Activated T-cell treated with anti-CD3 and anti-CD28 coated beads, Interleukin-2, amount 50 U/mL, for 4 hours (primary cell): ENCODE measurements around the gene HELQ. TPM values are rescaled to one million over a fixed set of nuclear protein-coding genes. Genes with fewer than 3 reads are reported as not detected.
A peak's percentile ranks its signal among the peaks of the same experiment; 100 is the strongest.
"Not testable (repeated sequence)": the region's sequence is repeated elsewhere in the genome, so short reads cannot be mapped to it uniquely, and the experiment has no call there.

Experiments
- ATAC-seq, 2 donors: fragments of 200-7000 bp; cut with Tn5 transposase; one replicate each; pipeline ENCODE4 v1.10.0; 2021
- DNase-seq: peaks from one replicate; pipeline ENCODE4 v3.0.0-alpha.2; 2020
- H3K27me3 Mint-ChIP-seq: one replicate; pipeline ENCODE4 v1.8.0; 2021; ENCODE audit warnings: low read depth, mixed read lengths
- H3K36me3 Mint-ChIP-seq: one replicate; pipeline ENCODE4 v1.8.0; 2022; ENCODE audit warnings: mixed read lengths; ENCODE audit not compliant: insufficient read depth
- H3K4me1 Mint-ChIP-seq: one replicate; pipeline ENCODE4 v1.8.0; 2021; ENCODE audit warnings: low read depth, mixed read lengths
- H3K4me3 Mint-ChIP-seq: one replicate; pipeline ENCODE4 v1.8.0; 2021; ENCODE audit warnings: mild to moderate bottlenecking, moderate library complexity, mixed read lengths
- H3K9me3 Mint-ChIP-seq: one replicate; pipeline ENCODE4 v1.8.0; 2021; ENCODE audit warnings: mixed read lengths
- total RNA-seq, 3 donors: library from RNA; stranded (reverse); gene quantifications; one replicate each; pipeline ENCODE4 v1.2.1, GENCODE V29; 2021

The HELQ gene
- total RNA-seq, 3 donors from 2014 or later, result 13.5 to 14.2 (median 13.7) TPM

GRCh38 chr4:83398158-83398557 is 57.5 kb downstream of the HELQ start:
- H3K9me3 Mint-ChIP-seq, H3K4me1 Mint-ChIP-seq, DNase-seq, H3K4me3 Mint-ChIP-seq, ATAC-seq, H3K27me3 Mint-ChIP-seq: not testable (repeated sequence)
- peaks cover 19% of the 10 kb centered on the region for H3K36me3 Mint-ChIP-seq

GRCh38 chr4:83393908-83394307 is 61.7 kb downstream of the HELQ start:
- Mint-ChIP-seq H3K4me1 (peaks cover 5% of the 10 kb centered on the region), H3K9me3 (peaks cover under 1% of the 10 kb centered on the region), H3K27me3 (no peaks in the 10 kb centered on the region), H3K4me3 (no peak overlapping the region), H3K36me3 (peaks cover 6% of the 10 kb centered on the region)
- ATAC-seq (no peak), DNase-seq (no peak)

- Mint-ChIP-seq H3K9me3 (no peaks in the 10 kb centered on the region), H3K27me3 (no peaks in the 10 kb centered on the region), H3K36me3 (peaks cover 2% of the 10 kb centered on the region), H3K4me1 (peaks cover 14% of the 10 kb centered on the region), H3K4me3 (no peak overlapping the region)
- no peak for ATAC-seq
- no peak for DNase-seq
These were observed 63.1 kb downstream of the HELQ start for GRCh38 chr4:83392562-83392961.

GRCh38 chr4:83390944-83391343 is 64.7 kb downstream of the HELQ start:
- H3K4me3 Mint-ChIP-seq, result no peak overlapping the region
- DNase-seq, result no peak
- H3K9me3 Mint-ChIP-seq, result no peaks in the 10 kb centered on the region
- H3K36me3 Mint-ChIP-seq, result no peaks in the 10 kb centered on the region
- no peaks in the 10 kb centered on the region for H3K27me3 Mint-ChIP-seq
- H3K4me1 Mint-ChIP-seq, result peaks cover 17% of the 10 kb centered on the region
- ATAC-seq, result no peak

DNA sequence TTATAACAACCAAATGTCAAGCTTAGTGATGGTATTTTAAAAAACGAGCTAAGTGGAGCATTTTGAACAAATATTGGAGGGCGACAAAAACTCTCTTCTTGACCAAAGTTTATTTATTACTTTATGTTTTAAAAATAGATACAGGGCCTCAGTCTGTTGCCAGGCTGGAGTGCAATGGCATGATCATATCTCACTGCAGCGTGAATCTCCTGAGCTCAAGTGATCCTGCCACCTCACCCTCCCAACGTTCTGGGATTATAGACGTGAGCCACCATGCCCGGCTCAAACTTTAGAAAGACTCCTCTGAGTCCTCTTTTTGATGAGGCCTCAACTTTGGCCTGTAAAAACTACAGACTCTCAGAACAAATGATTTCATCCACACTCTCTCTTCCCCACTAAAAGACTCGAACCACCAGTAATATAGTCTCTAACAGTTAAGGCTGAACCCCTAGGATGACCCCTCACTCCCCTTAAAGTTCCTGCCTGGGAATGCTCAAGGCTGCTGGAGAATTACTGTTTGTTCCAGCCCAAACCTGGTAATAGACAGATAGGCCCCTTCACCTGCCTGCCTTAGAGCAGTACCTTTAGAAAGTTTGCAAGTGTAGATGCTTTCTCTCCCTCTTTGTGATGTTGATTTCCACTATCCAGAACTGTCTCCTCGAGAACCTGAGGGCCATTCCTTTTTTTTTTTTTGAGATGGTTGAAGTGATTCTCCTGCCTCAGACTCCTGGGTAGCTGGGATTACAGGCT is 65.7 kb downstream of the HELQ start:
- DNase-seq, result no peak
- Mint-ChIP-seq H3K27me3 (no peaks in the 10 kb centered on the region), H3K4me1 (peaks cover 17% of the 10 kb centered on the region), H3K36me3 (no peaks in the 10 kb centered on the region), H3K9me3 (no peaks in the 10 kb centered on the region), H3K4me3 (no peak overlapping the region)
- ATAC-seq, result no peak

DNA sequence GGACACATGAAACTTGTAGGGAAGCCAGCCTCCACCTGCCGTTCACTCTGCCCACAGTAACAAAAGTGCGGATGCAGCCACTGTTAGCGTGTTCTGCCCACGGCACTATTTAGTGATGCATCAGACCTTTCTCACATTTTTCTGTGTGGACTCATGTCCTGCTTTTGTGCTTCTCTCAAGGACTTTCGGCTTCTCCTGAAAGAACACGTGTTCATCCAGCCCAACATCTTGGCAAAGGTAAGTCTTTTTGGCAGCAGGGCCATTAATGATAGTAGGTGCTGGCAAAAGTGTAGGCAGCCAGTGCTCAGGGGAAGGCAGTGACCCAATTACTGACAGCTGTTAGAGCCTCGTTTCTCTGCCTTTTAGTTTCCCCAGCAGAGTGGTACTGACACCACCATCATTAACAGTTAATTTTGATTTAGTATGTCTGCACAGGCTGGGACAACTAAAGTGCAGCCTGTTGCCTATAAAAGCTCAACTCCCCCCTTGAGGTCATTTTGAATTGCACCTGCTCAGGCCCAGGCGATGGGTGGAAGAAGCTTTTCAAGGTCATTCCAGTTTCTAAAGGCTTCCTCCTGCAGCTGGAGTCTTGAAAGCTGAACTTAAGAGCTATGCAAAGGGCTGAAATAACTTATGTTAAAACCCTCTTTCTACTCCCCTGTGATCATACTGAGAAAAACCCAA is 66.4 kb downstream of the HELQ start:
- ATAC-seq (no peak), DNase-seq (no peak)
- H3K36me3 Mint-ChIP-seq, result no peaks in the 10 kb centered on the region
- H3K4me3 Mint-ChIP-seq, result no peak overlapping the region
- H3K27me3 Mint-ChIP-seq, result no peaks in the 10 kb centered on the region
- no peaks in the 10 kb centered on the region for H3K9me3 Mint-ChIP-seq
- H3K4me1 Mint-ChIP-seq, result peaks cover 17% of the 10 kb centered on the region

- H3K27me3 Mint-ChIP-seq, result no peaks in the 10 kb centered on the region
- H3K36me3 Mint-ChIP-seq, result no peaks in the 10 kb centered on the region
- ATAC-seq, result peak; percentile 63 to 73
- H3K4me3 Mint-ChIP-seq, result no peak overlapping the region
- H3K9me3 Mint-ChIP-seq, result no peaks in the 10 kb centered on the region
- peaks cover 17% of the 10 kb centered on the region for H3K4me1 Mint-ChIP-seq
- no peak for DNase-seq
These were observed 67.3 kb downstream of the HELQ start for GRCh38 chr4:83388313-83388676.

DNA sequence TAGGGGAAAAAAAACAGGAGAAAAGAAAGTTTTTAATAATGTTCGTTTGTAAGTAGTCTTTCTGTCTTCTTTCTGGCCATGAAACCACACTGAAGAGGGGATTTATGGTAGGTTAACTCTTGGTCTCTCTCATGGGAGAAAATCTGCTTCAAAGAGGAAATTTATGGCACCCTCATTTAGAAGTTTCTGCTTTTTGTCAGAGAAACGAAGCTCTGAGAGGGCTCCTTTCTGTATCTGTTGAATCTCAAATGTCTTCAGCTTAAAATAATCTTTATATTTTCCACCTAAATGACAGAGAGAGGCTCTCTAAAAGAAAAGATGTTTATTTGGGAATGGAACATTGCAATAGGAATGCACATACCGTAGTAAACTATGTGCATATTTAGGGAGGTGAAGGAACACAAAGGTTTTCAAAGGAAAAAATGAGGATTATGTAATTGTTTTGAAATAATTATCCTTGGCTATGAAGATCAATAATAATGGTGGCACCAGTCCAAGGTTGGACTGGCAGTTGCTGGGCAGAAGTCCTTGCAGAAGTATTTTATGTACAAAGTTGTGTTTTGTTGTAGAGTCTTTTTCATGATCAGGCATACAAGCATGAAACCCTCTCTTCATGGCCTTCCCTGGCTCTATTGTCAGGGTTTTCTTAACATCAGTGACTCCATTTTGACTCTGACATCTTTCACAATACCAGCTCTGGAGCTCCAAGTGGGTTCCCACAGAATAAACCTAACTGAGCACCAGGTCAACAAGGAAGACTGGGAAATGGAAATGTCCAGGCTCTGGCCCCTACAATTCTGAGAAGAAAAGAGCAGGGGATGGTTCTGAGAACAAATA is 67.9 kb downstream of the HELQ start:
- no peaks in the 10 kb centered on the region for H3K9me3 Mint-ChIP-seq
- H3K4me3 Mint-ChIP-seq, result no peak overlapping the region
- H3K27me3 Mint-ChIP-seq, result no peaks in the 10 kb centered on the region
- no peaks in the 10 kb centered on the region for H3K36me3 Mint-ChIP-seq
- DNase-seq (no peak), ATAC-seq (no peak)
- peaks cover 17% of the 10 kb centered on the region for H3K4me1 Mint-ChIP-seq

DNA sequence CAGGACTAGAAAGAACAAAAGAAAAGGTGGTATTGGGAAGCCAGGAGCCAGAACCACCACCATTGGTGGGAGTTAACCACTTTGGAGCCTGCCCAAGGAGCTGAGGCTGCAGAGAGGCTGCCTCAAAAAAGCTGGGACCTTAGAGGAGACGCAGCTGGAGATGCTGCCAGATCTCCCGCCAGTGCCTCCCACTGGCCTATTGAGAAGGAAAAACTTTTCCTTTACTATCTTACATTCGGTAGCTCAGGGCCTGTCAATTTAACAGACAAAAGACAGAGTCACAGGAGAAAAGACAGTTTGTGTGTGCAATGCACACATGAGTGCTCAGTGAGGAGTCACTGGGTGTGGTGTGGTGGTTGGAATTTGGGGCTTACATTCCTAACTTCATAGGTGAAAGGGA is 68.6 kb downstream of the HELQ start:
- Mint-ChIP-seq H3K27me3 (no peaks in the 10 kb centered on the region), H3K4me3 (no peak overlapping the region), H3K4me1 (peaks cover 19% of the 10 kb centered on the region), H3K9me3 (no peaks in the 10 kb centered on the region), H3K36me3 (no peaks in the 10 kb centered on the region)
- DNase-seq (no peak), ATAC-seq (no peak)

GRCh38 chr4:83382850-83383249 is 72.8 kb downstream of the HELQ start:
- no peak overlapping the region for H3K4me3 Mint-ChIP-seq

DNA sequence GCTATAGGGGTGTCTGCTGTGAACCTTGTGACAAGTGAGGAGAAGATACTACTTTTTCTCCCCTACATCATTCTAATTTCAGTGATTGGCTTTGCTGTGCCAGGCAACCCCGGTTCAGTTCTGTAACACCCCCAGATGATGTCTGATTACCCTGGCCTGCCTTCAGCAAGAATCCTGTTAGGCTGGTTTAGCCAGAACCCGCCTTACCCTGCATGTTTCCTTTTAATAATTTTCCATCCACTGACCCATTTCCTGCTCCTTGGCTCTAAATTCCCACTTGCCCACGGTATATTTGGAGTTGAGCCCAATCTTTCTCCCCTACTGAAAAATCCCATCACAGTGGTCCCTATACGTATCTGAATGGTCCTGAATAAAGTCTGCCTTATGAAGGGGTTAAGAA is 74.5 kb downstream of the HELQ start:
- H3K4me1 Mint-ChIP-seq, result peaks cover 2% of the 10 kb centered on the region
- no peaks in the 10 kb centered on the region for H3K36me3 Mint-ChIP-seq
- no peak overlapping the region for H3K4me3 Mint-ChIP-seq
- DNase-seq (no peak), ATAC-seq (no peak)
- peaks cover 1% of the 10 kb centered on the region for H3K27me3 Mint-ChIP-seq
- H3K9me3 Mint-ChIP-seq, result peaks cover 24% of the 10 kb centered on the region

More at GRCh38 chr4:83382850-83383249, 72.8 kb downstream of the HELQ start:
- Mint-ChIP-seq H3K27me3 (no peaks in the 10 kb centered on the region), H3K4me1 (peaks cover 8% of the 10 kb centered on the region), H3K36me3 (no peaks in the 10 kb centered on the region), H3K9me3 (peaks cover 13% of the 10 kb centered on the region)
- ATAC-seq (peak in 1 of 2 donors; percentile 43), DNase-seq (no peak)

DNA sequence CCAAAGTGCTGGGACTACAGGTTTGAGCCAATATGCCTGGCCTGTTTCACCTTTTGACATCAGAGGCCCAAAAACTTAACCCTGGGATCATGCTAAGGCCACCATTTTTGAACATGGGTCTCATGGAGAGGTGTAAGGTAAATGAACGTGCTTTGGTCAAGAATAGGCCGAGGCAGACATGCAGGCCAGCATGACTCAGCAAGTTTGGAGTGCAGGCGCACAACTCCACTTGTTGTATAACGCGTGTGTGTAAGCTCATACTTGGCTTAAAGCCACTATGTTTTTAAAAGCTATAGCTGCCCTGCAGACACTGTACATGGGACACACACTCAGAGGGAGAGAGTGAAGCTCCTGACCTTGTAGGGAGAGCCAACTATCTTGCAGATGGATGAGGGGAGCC is 77.2 kb downstream of the HELQ start:
- H3K4me1 Mint-ChIP-seq, result peaks cover 2% of the 10 kb centered on the region

DNA sequence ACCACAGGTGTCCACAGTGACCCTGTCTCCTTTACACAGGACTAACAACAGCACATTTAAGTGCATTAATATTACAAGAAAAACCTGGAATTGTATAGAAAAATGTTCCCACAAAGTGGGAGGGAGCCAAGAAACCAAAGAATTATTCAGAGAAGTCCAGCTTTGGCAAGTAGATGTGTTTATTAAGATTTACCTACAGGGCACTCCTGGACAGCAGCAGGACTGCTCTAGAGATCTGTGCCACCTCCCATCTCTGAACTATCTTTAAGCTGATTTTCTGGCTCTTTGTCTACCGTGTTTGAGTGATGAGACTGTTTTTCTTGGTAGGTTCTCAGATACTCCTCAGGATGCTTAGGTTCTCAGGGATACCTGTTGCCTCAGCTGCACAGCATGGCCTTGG is 82.7 kb downstream of the HELQ start:
- Mint-ChIP-seq H3K27me3 (peaks cover 2% of the 10 kb centered on the region), H3K9me3 (peaks cover 12% of the 10 kb centered on the region), H3K36me3 (no peaks in the 10 kb centered on the region), H3K4me1 (no peaks in the 10 kb centered on the region), H3K4me3 (no peak overlapping the region)
- DNase-seq (no peak), ATAC-seq (no peak)

More for the DNA sequence above, 77.2 kb downstream of the HELQ start:
- Mint-ChIP-seq H3K4me3 (no peak overlapping the region), H3K36me3 (no peaks in the 10 kb centered on the region), H3K27me3 (peaks cover 2% of the 10 kb centered on the region), H3K9me3 (peaks cover 24% of the 10 kb centered on the region)
- no peak for ATAC-seq
- DNase-seq, result no peak

GRCh38 chr4:83371936-83372335 is 83.7 kb downstream of the HELQ start:
- ATAC-seq (no peak), DNase-seq (no peak)
- Mint-ChIP-seq H3K9me3 (peaks cover 2% of the 10 kb centered on the region), H3K36me3 (no peaks in the 10 kb centered on the region), H3K4me3 (no peak overlapping the region), H3K4me1 (no peaks in the 10 kb centered on the region), H3K27me3 (peaks cover 2% of the 10 kb centered on the region)
